OCI-LY7 (cell line): Measurements from ENCODE around the gene CSTB. TPM values are rescaled to one million over a fixed set of nuclear protein-coding genes. Genes with fewer than 3 reads are reported as not detected.

ENCODE experiments used
- BruUV-seq: library from RNA; stranded (reverse); fragments of 400-500 nt; replicated peaks from 2 replicates; lab custom pipeline; 2021; lab: Mats Ljungman, UMichigan
- CTCF ChIA-PET: fragments of 300-600 bp; sonication (Branson Sonifier 250); formaldehyde crosslinking; loops from one replicate; lab custom pipeline; 2022; ENCODE audit warnings: antibody characterized with exemption; ENCODE audit not compliant: unreplicated experiment; lab: Charles Lee
- POLR2A ChIA-PET: fragments of 300-600 bp; sonication (Branson Sonifier 250); formaldehyde crosslinking; loops from one replicate; lab custom pipeline; 2022; ENCODE audit warnings: antibody characterized with exemption; lab: Charles Lee
- DNase-seq: peaks from one replicate; pipeline ENCODE4 v3.0.0-alpha.2; 2015; ENCODE audit warnings: low spot score
- H2AFZ ChIP-seq: fragments of 200-600 bp; sonication (generic), shearing (Covaris generic); 2 replicates; pipeline ENCODE4 v1.6.1; 2014; ENCODE audit warnings: mild to moderate bottlenecking, antibody characterized with exemption, low read length, moderate library complexity
- H3K27ac ChIP-seq: fragments of 200-600 bp; sonication (generic); 2 replicates; pipeline ENCODE4 v1.5.1; 2014; ENCODE audit warnings: mixed run types, low read depth, mild to moderate bottlenecking, moderate library complexity, low read length, inconsistent platforms; ENCODE audit not compliant: poor library complexity, severe bottlenecking
- H3K36me3 ChIP-seq: fragments of 200-600 bp; sonication (generic); 2 replicates; pipeline ENCODE4 v1.6.1; 2014; ENCODE audit warnings: mild to moderate bottlenecking, antibody characterized with exemption, low read length, moderate library complexity, mixed read lengths; ENCODE audit not compliant: insufficient read depth
- H3K4me1 ChIP-seq: fragments of 200-600 bp; sonication (generic); 2 replicates; pipeline ENCODE4 v1.5.1; 2014; ENCODE audit warnings: mild to moderate bottlenecking, low read length; ENCODE audit not compliant: insufficient read depth, poor library complexity, severe bottlenecking
- H3K4me2 ChIP-seq: fragments of 200-600 bp; sonication (generic); 2 replicates; pipeline ENCODE4 v1.6.1; 2014; ENCODE audit warnings: mild to moderate bottlenecking, low read length
- H3K4me3 ChIP-seq: fragments of 200-600 bp; sonication (generic); 2 replicates; pipeline ENCODE4 v1.5.1; 2014; ENCODE audit warnings: mild to moderate bottlenecking, low read depth, low read length; ENCODE audit not compliant: poor library complexity, severe bottlenecking
- H3K79me2 ChIP-seq: fragments of 200-600 bp; sonication (generic); 2 replicates; pipeline ENCODE4 v1.6.1; 2016; ENCODE audit warnings: low read depth, mild to moderate bottlenecking, low read length, moderate library complexity, mixed read lengths; ENCODE audit not compliant: insufficient read depth
- H3K9me2 ChIP-seq: fragments of 200-600 bp; sonication (generic); 2 replicates; pipeline ENCODE4 v1.6.1; 2016; ENCODE audit warnings: mild to moderate bottlenecking, low read length, mixed read lengths; ENCODE audit not compliant: insufficient read depth
- H3K9me3 ChIP-seq: fragments of 200-600 bp; sonication (generic); 2 replicates; pipeline ENCODE4 v1.6.1; 2014; ENCODE audit warnings: mild to moderate bottlenecking, mixed run types, low read length, mixed read lengths
- H4K20me1 ChIP-seq: fragments of 200-600 bp; sonication (generic); 2 replicates; pipeline ENCODE4 v1.6.1; 2014; ENCODE audit warnings: mild to moderate bottlenecking, antibody characterized with exemption, low read length, moderate library complexity, mixed read lengths; ENCODE audit not compliant: insufficient read depth
- CTCF ChIP-seq: fragments of 200-600 bp; sonication (generic); conservative IDR thresholded peaks from 2 replicates; pipeline ENCODE4 v1.5.1; 2014; ENCODE audit warnings: mild to moderate bottlenecking, antibody characterized with exemption, low read length, moderate library complexity, mixed read lengths
- EZH2phosphoT487 ChIP-seq: fragments of 200-600 bp; sonication (generic); IDR thresholded peaks from 2 replicates; pipeline ENCODE4 v1.6.1; 2018; ENCODE audit warnings: low read depth, borderline replicate concordance, mild to moderate bottlenecking, mixed run types, antibody characterized with exemption, low read length, moderate library complexity, mixed read lengths
- intact Hi-C: fragments of 100-400 bp; cut with micrococcal nuclease; formaldehyde crosslinking; loops from one replicate; pipeline ENCODE4 v1.10.0; 2022; ENCODE audit not compliant: unreplicated experiment
- total RNA-seq, 2 experiments: library from RNA; depleted of rRNA in 1 of 2; stranded (reverse); fragments of >200 nt in 1 of 2; shearing (Covaris generic) in 1 of 2; gene quantifications; 2 replicates each; pipeline ENCODE4 v1.2.3, GENCODE V29; 2014 to 2022

CSTB gene
- total RNA-seq, 2 experiments from 2014 or later = 15.6 to 33.3 TPM

GRCh38 chr21:43728467-43729390 lies 47.4 kb downstream of the CSTB start:
- ChIA-PET CTCF (no interaction called here), POLR2A (no interaction called here)
- no peak for TF ChIP-seq EZH2phosphoT487
- TF ChIP-seq CTCF = 0 out of 2 replicates have a peak, but pooled peaks have one; percentile 14
- peak overlapping the region; percentile 59 for H3K4me2 ChIP-seq
- no peaks in the 10 kb centered on the region for H3K9me2 ChIP-seq
- DNase-seq = peak; percentile 50
- H3K4me3 ChIP-seq = peak overlapping the region; percentile 41
- no peaks in the 10 kb centered on the region for H3K9me3 ChIP-seq
- intact Hi-C loops = no loop called here
- peaks cover 5% of the 10 kb centered on the region; the same call in 1 of the 2 replicates for H3K79me2 ChIP-seq
- H3K36me3 ChIP-seq = no peaks in the 10 kb centered on the region; the same call in 1 of the 2 replicates
- 0 out of 2 replicates have a peak overlapping the region, but pooled peaks have one; percentile 0 for H2AFZ ChIP-seq
- no peak overlapping the region for H3K27ac ChIP-seq
- H3K4me1 ChIP-seq = peaks cover 40% of the 10 kb centered on the region
- H4K20me1 ChIP-seq = peaks cover 3% of the 10 kb centered on the region; the same call in 1 of the 2 replicates
- no TSS peak for BruUV-seq

GRCh38 chr21:43728154-43728466 lies 48.0 kb downstream of the CSTB start:
- Histone ChIP-seq H3K9me2 (no peaks in the 10 kb centered on the region), H3K4me3 (peak overlapping the region; percentile 41), H3K79me2 (peaks cover 5% of the 10 kb centered on the region; the same call in 1 of the 2 replicates), H3K4me2 (peak overlapping the region; percentile 59), H3K36me3 (no peaks in the 10 kb centered on the region; the same call in 1 of the 2 replicates), H3K27ac (no peak overlapping the region), H3K9me3 (no peaks in the 10 kb centered on the region), H3K4me1 (peaks cover 42% of the 10 kb centered on the region), H4K20me1 (peaks cover 3% of the 10 kb centered on the region; the same call in 1 of the 2 replicates), H2AFZ (no peak overlapping the region)
- intact Hi-C loops = no loop called here
- BruUV-seq = no TSS peak
- CTCF ChIA-PET = no interaction called here
- no peak for TF ChIP-seq CTCF
- TF ChIP-seq EZH2phosphoT487 = no peak
- DNase-seq = no peak
- POLR2A ChIA-PET = no interaction called here
